Tibial artery (tissue), 4 donors: ENCODE measurements around the gene B2M.
A peak's percentile ranks its signal among the peaks of the same experiment; 100 is the strongest.

Source experiments
- DNase-seq, 2 donors: peaks; one replicate each; pipeline ENCODE4 v3.0.0-alpha.2; 2019
- H3K27ac ChIP-seq, 2 donors: fragments of 200-600 bp; sonication (generic) in 1 of 2; 1 replicate in 1 of 2; 2 replicates in 1 of 2; pipeline ENCODE4 v1.5.1; 2018 to 2019; ENCODE audit warnings: mild to moderate bottlenecking in 1 of 2
- H3K27me3 ChIP-seq, 2 donors: fragments of 200-600 bp; sonication (generic) in 1 of 2; one replicate each; pipeline versions ENCODE4 v1.5.1 to v1.6.0; 2016 to 2019
- H3K36me3 ChIP-seq, 3 donors: fragments of 200-600 bp; sonication (generic) in 2 of 3; one replicate each; pipeline ENCODE4 v1.5.1; 2016 to 2019; ENCODE audit warnings: mild to moderate bottlenecking in 2 of 3
- H3K4me1 ChIP-seq, 4 donors: fragments of 200-600 bp; sonication (generic) in 2 of 4; 1 replicate in 3 of 4; 2 replicates in 1 of 4; pipeline ENCODE4 v1.5.1; 2016 to 2019
- H3K4me3 ChIP-seq, 2 donors: fragments of 200-600 bp; sonication (generic) in 1 of 2; 1 replicate in 1 of 2; 2 replicates in 1 of 2; pipeline ENCODE4 v1.5.1; 2018 to 2019; ENCODE audit warnings: mild to moderate bottlenecking in 2 of 2
- H3K9me3 ChIP-seq, 3 donors: fragments of 200-600 bp; sonication (generic) in 1 of 3; one replicate each; pipeline ENCODE4 v1.5.1; 2016 to 2019
- intact Hi-C: fragments of 100-400 bp; cut with DNase I; formaldehyde crosslinking; loops from one replicate; pipeline ENCODE4 v1.15.0; 2023; ENCODE audit warnings: low total_unique reads
- TF ChIP-seq, protein P1 (sequence below), 2 experiments: fragments of 200-600 bp in 1 of 2; fragments of 450-650 bp in 1 of 2; IDR thresholded peaks; one replicate each; pipeline ENCODE4 v1.5.1; 2017 to 2019; ENCODE audit warnings: antibody characterized with exemption in 2 of 2, mild to moderate bottlenecking in 1 of 2, moderate library complexity in 1 of 2

Gene B2M

DNA sequence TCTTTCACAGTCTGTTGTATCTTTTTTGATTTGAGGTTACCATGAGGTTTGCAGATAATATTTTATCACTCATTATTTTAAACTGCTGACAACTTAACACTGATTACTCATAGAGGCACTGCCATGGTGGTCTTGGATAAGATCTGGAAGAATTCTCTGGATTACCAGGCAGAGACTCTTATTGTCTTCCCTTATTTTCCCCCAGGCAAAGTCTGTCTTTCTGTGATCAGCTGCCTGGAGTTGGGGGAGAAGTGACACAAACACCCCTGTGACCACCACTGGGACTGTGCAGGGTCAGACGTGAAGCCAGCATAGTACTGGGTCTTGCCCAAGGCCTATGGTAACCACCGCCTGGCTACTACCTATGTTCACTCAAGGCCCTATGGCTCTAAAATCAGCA, 4.9 kb upstream of the B2M start:
- no peak overlapping the region for H3K4me3 ChIP-seq
- intact Hi-C loops: loop anchor here (5.0 kb wide), 1 partner anchor 39 kb away; no protein-coding TSS in a partner anchor
- peak in 1 of 2 donors; percentile 40 for DNase-seq
- no peaks in the 10 kb centered on the region for H3K36me3 ChIP-seq
- H3K27ac ChIP-seq: no peak overlapping the region
- H3K27me3 ChIP-seq: no peaks in the 10 kb centered on the region
- H3K4me1 ChIP-seq: no peaks in the 10 kb centered on the region
- TF ChIP-seq, protein P1, sequence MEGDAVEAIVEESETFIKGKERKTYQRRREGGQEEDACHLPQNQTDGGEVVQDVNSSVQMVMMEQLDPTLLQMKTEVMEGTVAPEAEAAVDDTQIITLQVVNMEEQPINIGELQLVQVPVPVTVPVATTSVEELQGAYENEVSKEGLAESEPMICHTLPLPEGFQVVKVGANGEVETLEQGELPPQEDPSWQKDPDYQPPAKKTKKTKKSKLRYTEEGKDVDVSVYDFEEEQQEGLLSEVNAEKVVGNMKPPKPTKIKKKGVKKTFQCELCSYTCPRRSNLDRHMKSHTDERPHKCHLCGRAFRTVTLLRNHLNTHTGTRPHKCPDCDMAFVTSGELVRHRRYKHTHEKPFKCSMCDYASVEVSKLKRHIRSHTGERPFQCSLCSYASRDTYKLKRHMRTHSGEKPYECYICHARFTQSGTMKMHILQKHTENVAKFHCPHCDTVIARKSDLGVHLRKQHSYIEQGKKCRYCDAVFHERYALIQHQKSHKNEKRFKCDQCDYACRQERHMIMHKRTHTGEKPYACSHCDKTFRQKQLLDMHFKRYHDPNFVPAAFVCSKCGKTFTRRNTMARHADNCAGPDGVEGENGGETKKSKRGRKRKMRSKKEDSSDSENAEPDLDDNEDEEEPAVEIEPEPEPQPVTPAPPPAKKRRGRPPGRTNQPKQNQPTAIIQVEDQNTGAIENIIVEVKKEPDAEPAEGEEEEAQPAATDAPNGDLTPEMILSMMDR (IDR thresholded peaks at IDR 0.05): no peak
- H3K9me3 ChIP-seq: peaks cover 0 to 4% (median 0%) of the 10 kb centered on the region in 3 donors

DNA sequence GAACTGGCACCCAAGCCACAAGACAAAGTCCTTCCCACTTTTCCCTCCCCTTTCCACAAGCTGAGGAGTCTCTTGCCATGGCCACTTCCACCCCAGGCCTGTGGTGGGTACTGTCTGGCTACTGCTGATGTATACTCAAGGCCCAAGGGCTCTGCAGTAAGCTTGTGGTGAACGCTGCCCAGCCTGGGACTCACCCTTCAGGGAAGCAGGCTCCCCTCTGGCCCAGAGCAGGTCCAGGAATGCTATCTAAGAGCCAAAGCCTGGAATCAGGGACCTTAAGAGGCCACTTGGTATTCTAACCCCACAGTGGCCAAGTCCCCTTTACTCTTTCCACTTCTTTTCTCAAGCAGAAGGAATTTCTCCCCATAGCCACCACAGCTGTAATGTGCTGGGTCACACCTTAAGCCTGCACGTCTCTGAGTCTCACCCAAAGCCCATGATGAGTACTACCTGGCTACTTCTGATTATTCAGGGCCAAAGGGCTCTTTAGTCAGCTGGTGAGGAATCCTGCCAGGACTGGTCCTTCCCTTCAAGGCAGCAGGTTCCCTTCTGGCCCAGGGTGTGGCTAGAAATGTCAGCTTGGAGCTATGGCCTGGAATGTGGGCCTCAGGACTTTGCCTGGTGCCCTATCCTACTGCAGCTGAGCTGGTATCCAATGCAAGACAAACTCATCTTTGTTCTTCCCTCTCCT, 4.2 kb upstream of the B2M start:
- no peaks in the 10 kb centered on the region for H3K4me1 ChIP-seq
- intact Hi-C loops: loop anchor here (5.0 kb wide), 1 partner anchor 40 kb away; no protein-coding TSS in a partner anchor
- H3K27ac ChIP-seq: no peak overlapping the region
- no peaks in the 10 kb centered on the region for H3K27me3 ChIP-seq
- TF ChIP-seq, protein P1 (IDR thresholded peaks at IDR 0.05): no peak
- DNase-seq: no peak
- H3K36me3 ChIP-seq: no peaks in the 10 kb centered on the region
- H3K9me3 ChIP-seq: no peaks in the 10 kb centered on the region
- no peak overlapping the region for H3K4me3 ChIP-seq

DNA sequence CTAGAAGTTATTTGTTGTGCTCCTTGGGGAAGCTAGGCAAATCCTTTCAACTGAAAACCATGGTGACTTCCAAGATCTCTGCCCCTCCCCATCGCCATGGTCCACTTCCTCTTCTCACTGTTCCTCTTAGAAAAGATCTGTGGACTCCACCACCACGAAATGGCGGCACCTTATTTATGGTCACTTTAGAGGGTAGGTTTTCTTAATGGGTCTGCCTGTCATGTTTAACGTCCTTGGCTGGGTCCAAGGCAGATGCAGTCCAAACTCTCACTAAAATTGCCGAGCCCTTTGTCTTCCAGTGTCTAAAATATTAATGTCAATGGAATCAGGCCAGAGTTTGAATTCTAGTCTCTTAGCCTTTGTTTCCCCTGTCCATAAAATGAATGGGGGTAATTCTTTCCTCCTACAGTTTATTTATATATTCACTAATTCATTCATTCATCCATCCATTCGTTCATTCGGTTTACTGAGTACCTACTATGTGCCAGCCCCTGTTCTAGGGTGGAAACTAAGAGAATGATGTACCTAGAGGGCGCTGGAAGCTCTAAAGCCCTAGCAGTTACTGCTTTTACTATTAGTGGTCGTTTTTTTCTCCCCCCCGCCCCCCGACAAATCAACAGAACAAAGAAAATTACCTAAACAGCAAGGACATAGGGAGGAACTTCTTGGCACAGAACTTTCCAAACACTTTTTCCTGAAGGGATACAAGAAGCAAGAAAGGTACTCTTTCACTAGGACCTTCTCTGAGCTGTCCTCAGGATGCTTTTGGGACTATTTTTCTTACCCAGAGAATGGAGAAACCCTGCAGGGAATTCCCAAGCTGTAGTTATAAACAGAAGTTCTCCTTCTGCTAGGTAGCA, 851 bp upstream of the B2M start:
- H3K4me1 ChIP-seq: peaks cover 0 to 20% (median 6%) of the 10 kb centered on the region in 4 donors
- H3K9me3 ChIP-seq: no peaks in the 10 kb centered on the region
- no peaks in the 10 kb centered on the region for H3K27me3 ChIP-seq
- peak overlapping the region; percentile 97 to 99 for H3K27ac ChIP-seq
- peaks cover 4% of the 10 kb centered on the region in 3 donors for H3K36me3 ChIP-seq
- peak; percentile 67 to 68 for DNase-seq
- TF ChIP-seq, protein P1 (IDR thresholded peaks at IDR 0.05): peak in 1 of 2 experiments; percentile 3
- intact Hi-C loops: loop anchor here (1.0 kb wide), 1 partner anchor 18 kb away; no protein-coding TSS in a partner anchor
- H3K4me3 ChIP-seq: peak overlapping the region; percentile 86 to 98

DNA sequence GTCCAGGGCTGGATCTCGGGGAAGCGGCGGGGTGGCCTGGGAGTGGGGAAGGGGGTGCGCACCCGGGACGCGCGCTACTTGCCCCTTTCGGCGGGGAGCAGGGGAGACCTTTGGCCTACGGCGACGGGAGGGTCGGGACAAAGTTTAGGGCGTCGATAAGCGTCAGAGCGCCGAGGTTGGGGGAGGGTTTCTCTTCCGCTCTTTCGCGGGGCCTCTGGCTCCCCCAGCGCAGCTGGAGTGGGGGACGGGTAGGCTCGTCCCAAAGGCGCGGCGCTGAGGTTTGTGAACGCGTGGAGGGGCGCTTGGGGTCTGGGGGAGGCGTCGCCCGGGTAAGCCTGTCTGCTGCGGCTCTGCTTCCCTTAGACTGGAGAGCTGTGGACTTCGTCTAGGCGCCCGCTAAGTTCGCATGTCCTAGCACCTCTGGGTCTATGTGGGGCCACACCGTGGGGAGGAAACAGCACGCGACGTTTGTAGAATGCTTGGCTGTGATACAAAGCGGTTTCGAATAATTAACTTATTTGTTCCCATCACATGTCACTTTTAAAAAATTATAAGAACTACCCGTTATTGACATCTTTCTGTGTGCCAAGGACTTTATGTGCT, 527 bp downstream of the B2M start:
- H3K36me3 ChIP-seq: peaks cover 18% of the 10 kb centered on the region in 3 donors

More for the DNA sequence above, 527 bp downstream of the B2M start:
- no peaks in the 10 kb centered on the region for H3K9me3 ChIP-seq
- H3K27ac ChIP-seq: peak overlapping the region; percentile 97 to 99
- intact Hi-C loops: loop anchor here (1.0 kb wide), 1 partner anchor 16 kb away; no protein-coding TSS in a partner anchor
- peak in 1 of 2 donors; percentile 76 for DNase-seq
- no peaks in the 10 kb centered on the region for H3K27me3 ChIP-seq
- peak overlapping the region; percentile 86 to 98 for H3K4me3 ChIP-seq
- TF ChIP-seq, protein P1 (IDR thresholded peaks at IDR 0.05): no peak
- H3K4me1 ChIP-seq: peaks cover 0 to 20% (median 6%) of the 10 kb centered on the region in 4 donors
